NOMO-1 (cell line): ENCODE results near the gene CACNA1D.

ENCODE experiments used
- DNase-seq, 2 experiments: peaks; one replicate each; lab custom pipeline; 2025; ENCODE audit not compliant: unreplicated experiment in 2 of 2; lab: John Stamatoyannopoulos, UW

Gene CACNA1D

DNA sequence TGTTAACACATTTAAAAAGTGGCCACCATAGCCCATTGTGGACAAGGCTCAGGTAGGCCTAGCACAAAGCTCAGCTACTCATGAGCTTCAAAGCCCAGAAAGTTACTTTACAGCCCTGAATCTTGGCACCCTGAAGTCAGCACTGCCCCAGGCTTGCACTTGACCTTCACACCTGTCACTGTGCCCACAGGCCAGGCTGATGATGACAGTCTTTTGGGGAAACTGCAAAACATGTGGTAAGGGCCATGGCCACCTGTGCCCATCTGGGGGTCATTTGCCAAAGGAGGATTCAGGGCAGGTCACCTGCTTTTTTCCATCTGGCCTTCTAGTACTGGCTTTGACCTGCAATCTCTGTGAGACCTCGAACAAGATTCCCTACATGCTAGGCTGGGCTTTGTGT is 340.8 kb downstream of the CACNA1D start:
- DNase-seq = no peak

- DNase-seq = no peak
Observed at GRCh38 chr3:53836084-53836872, 341.9 kb downstream of the CACNA1D start.

GRCh38 chr3:53837331-53837730 is 342.9 kb downstream of the CACNA1D start:
- no peak for DNase-seq

DNA sequence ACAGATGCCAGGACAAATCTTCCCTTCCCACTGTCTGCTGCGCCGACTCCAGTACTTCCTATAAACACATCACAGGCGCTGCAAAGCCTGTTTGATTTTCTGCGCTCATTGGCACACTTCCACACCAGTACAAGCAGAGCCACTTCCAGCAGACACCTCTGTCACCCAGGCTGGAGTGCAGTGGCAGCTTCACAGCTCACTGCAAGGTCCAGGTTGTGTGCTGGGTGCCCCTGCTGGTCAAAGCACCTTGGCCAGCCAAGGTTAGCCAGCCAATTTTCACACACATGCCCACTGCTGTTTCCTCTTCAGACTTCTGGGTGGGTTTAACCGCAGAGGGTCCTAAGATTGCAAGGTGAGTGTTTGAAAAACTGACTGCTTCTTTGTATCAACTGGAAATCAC is 346.9 kb downstream of the CACNA1D start:
- DNase-seq = no peak

GRCh38 chr3:53842436-53843194 is 348.2 kb downstream of the CACNA1D start:
- DNase-seq = no peak

GRCh38 chr3:53843195-53844177 is 349.1 kb downstream of the CACNA1D start:
- no peak for DNase-seq

DNA sequence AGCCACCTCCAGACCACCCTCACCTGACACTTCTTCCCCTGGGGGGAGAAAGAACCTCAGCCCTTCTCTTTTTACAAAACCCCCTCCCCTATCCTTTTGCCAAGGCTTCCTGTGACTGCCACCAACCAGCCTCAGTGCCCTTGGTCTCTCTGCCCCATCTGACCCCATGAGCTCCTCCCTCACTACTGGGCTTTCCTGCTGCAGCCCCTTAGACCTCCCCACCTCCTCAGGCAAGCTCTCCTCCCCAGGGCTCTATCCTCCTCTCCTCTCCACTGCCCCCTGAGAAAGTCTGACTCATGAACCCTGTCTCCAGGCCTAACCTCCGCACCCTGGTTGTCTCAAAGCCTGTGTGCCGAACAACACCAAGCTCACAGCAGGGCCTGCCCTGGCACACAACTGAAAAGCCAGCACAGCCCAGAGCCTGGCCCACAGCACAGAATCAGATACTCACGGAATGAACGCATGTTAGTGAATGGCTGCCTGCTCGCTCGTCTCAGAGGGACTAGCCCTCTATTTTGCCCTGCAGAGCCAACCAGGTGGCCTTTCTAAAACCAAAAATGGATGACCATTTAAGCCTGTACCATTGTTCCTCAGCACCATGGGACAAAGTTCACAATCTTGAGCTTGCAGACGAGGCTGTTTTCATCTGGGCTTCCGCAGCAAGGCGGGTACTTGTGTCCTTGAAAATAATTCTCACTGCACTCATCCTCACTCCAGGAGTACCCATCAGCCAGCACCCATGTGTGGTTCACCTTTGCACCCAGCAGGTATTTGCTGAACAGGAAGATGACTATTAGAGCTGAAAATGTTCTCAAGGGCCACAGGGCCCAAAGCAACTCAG is 350.1 kb downstream of the CACNA1D start:
- DNase-seq = no peak

DNA sequence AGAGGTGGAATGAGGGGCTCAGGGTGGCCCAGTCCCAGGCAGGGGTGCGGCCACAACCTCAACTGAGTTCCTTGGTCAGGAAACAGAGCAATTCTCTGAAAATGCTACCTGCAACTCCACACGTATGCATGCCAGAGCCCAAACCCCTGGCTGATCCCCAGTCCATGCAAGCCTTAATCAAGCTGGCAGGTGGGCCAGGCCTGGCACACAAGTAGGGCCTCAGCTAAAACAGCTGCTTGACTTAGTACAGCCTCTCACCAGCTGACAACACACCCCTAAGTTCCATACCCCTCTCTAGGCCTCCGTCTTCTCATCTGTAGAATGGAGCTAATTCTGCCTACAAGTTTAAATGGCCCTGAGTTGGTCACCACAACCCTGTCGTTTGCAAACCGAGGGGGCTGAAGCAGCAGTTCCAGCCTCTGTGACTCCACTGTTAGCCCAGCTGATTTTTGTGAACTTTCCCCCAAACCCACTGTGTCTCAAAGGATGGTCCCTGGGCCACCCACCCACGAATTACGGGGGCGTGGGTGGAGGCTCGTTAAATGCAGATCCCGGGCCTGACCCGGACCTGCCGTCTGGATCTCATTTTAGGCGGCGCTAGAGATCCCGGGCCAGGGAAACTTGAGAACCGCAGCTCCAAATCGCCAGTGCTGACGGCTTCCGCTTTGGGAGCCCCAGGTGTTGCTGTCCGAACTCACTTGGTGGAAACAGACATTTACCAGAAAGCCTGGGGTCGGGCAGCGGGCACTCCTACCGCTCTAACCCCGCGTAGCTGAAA is 350.9 kb downstream of the CACNA1D start:
- DNase-seq = peak in 1 of 2 experiments; percentile 19

GRCh38 chr3:53845881-53846133 is 351.4 kb downstream of the CACNA1D start:
- DNase-seq = no peak

DNA sequence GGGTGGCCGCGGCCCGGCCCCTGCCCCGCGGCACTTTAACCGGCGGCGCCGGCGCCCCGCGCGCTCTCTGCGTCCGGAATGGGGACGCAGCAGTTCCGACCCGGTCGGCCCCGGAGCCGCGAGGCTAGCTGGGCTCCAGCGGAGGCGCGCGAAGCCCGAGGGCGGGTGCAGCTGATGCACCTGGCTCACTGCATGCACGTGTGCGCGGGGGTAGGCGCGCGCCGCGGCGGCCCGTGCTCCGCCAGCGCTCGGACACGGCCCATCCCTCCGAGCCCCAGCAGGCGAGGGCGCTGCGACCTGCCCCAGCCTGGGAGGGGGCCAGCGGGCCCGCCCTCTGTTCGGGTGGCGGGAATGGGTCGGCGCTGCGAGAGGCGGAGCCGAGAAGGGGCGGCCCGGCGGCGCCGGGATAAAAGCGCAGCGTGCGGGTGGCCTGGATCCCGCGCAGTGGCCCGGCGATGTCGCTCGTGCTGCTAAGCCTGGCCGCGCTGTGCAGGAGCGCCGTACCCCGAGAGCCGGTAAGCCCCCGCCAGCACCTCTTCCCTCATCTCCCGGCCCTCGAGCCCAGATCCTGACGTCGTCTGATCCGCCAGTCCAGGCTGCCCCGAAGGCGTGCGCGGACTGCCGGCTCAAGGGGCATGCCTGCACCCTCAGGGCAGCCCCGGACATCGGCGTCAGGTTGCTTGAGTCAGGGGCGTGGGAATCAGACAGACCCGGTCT is 351.9 kb downstream of the CACNA1D start, which contains the start of the genes CHDH and IL17RB:
CHDH (minus strand) TSS at position 286 of the 717 bp plus-strand sequence. CDS start 22,411 bp downstream, outside the sequence.
IL17RB (plus strand) TSS at position 435 of the 717 bp plus-strand sequence; CDS start at position 456, 21 bp downstream.
- DNase-seq = no peak

DNA sequence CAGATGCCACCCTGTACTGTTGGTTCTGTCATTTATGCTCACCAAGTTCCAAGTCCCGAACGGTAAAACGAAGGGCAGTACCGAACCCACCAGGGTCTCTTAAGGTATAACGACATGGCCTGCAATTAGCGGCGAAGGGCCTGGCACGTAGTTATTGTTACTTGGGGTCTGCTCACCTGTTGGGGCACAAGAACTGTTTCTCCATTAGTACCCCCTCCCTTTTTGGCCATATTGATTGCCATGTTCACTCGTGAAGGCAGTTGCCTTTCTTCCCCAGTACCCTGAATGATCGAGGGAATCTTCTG is 352.4 kb downstream of the CACNA1D start:
- DNase-seq = no peak

DNA sequence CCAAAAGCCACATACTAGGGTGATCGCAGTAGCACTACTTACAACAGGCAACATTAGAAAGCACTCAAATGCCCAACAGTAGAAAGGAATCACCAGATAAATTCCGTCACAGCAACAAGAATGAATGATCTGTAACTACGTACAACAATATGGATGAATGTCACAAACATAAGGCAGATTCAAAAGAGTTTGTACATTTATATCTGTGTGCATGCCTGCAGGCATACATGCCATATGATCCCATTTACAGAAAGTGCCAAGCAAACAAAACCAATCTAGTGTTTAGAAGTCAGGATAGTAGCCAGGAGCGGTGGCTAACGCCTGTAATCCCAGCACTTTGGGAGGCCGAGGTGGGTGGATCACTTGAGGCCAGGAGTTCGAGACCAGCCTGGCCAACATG is 355.5 kb downstream of the CACNA1D start:
- DNase-seq = no peak

- no peak for DNase-seq
Observed at GRCh38 chr3:53850895-53851294, 356.5 kb downstream of the CACNA1D start.

DNA sequence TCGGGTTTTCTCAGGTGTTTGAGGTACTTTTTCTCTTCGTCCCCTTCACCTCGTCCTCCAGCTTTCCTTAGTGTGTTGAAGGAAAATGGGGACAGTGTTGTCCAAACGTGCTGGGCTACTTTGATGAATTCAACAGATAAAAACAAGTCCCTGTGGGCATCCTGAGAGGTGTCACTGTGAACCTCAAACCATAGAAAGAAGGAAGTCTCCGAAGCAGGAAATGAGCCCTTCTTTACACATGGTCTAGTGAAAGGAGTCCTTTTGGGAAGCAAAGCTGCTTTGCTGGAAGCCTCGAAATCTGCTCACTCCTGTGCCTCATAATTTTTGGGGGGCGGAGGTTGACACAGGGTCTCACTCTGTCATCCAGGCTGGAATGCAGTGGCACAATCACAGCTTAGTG is 362.6 kb downstream of the CACNA1D start:
- DNase-seq = peak in 1 of 2 experiments; percentile 15

GRCh38 chr3:53858096-53858741 is 363.8 kb downstream of the CACNA1D start:
- no peak for DNase-seq

DNA sequence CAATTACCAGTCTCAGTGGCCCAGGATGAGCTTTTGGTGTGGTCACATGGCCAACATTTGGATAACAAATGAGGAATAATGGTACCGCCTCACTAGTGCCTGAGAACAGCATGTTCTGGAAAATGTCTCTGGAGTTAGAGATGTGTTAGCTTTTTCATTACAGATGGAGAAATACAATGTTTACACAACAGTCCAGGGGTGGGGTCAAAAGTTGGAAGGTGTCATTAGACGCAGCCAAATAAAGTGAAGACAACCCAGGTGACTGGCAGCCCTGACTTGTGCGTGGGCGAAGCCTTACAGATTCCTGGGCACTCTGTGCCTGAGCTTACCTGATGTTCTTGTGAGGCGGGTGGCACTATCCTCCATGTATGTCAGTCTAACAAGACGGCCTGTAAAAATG is 364.8 kb downstream of the CACNA1D start:
- no peak for DNase-seq

DNA sequence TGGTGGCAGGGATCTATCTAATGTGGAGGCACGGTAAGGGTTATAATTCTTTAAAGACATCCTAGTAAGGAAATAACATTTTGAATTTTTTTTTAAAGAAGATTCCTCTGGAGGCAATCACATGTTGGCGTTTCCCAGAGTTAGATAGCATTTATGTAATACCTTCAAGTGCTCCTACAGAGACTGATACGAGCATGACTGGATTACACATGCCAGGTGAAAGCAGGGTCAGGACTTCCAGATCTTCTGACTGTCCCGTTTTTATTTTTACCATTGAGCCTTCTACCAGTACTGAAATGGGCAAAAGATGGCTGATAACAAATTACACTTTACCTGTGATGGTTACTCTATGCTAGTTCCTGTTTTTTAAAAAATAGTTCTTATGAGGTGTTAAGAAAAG is 365.8 kb downstream of the CACNA1D start:
- DNase-seq = no peak

GRCh38 chr3:53862241-53862640 is 367.8 kb downstream of the CACNA1D start:
- no peak for DNase-seq
